GM23248 (cell line): ENCODE results near the gene OR2Y1.

Experiments
- EZH2 ChIP-seq: fragments of 200-600 bp; sonication (generic); IDR thresholded peaks from 2 replicates; pipeline ENCODE4 v1.6.1; 2018; ENCODE audit warnings: antibody characterized with exemption, mild to moderate bottlenecking; ENCODE audit not compliant: insufficient read depth, poor library complexity, severe bottlenecking
- EZH2phosphoT487 ChIP-seq: fragments of 200-600 bp; sonication (generic); IDR thresholded peaks from 2 replicates; pipeline ENCODE4 v1.6.1; 2018; ENCODE audit warnings: antibody characterized with exemption, moderate library complexity, mild to moderate bottlenecking, low read depth; ENCODE audit not compliant: insufficient read depth

- TF ChIP-seq EZH2, result no peak
- no peak for TF ChIP-seq EZH2phosphoT487
Measured at GRCh38 chr5:180784497-180785097, 44.7 kb upstream of the OR2Y1 start.
